Measurements from ENCODE around the gene R3HDM2. TPM values are rescaled to one million over a fixed set of nuclear protein-coding genes. Genes with fewer than 3 reads are reported as not detected.
"Not testable (repeated sequence)": the region's sequence is repeated elsewhere in the genome, so short reads cannot be mapped to it uniquely, and the experiment has no call there.

Gene R3HDM2
- total and polyA plus RNA-seq, 2 donors (not counting 1 experiment from before 2014, with no cell fraction given), result 104 to 129 TPM

GRCh38 chr12:57401165-57401564, 29.7 kb downstream of the R3HDM2 start:
- H3K27ac ChIP-seq (ENCODE audit: low read length in 2 of 2), result no peak overlapping the region
- CTCF ChIA-PET, result interaction anchor here (0.8 to 1.0 kb wide), 3 partner anchors 12 to 139 kb away, joined by 3 to 4 read pairs (median 4); no protein-coding TSS in a partner anchor
- no peak overlapping the region for H3K9ac ChIP-seq (ENCODE audit: low read length)
- peaks cover 69% of the 10 kb centered on the region for H3K79me2 ChIP-seq (ENCODE audit: control insufficient read depth, insufficient read depth, low read length)
- H3K4me1 ChIP-seq (ENCODE audit: control insufficient read depth in 2 of 2, insufficient read depth in 2 of 2, low read length in 2 of 2), result no peaks in the 10 kb centered on the region
- peaks cover 11% of the 10 kb centered on the region for H3K4me1 Mint-ChIP-seq
- H2AFZ ChIP-seq (ENCODE audit: insufficient read depth, low read depth, low read length, poor library complexity, severe bottlenecking), result no peak overlapping the region
- TF ChIP-seq CTCF (IDR thresholded peaks at IDR 0.05) (no peak), EZH2 (IDR thresholded peaks at IDR 0.05; ENCODE audit: borderline replicate concordance, insufficient read depth, low read depth, low read length, poor library complexity, severe bottlenecking) (no peak)
- H3K27me3 Mint-ChIP-seq, result no peaks in the 10 kb centered on the region
- ATAC-seq (ENCODE audit: low read depth) (no peak), DNase-seq (no peak)
- no peaks in the 10 kb centered on the region for H3K9me3 Mint-ChIP-seq (ENCODE audit: insufficient read depth)
- no peak overlapping the region for H3K4me3 Mint-ChIP-seq
- H3K4me3 ChIP-seq (ENCODE audit: control extremely low read depth in 1 of 5, extremely low read depth in 1 of 5, insufficient read depth in 1 of 5, low read depth in 2 of 5, low read length in 4 of 5), result no peak overlapping the region
- H3K36me3 ChIP-seq (replicated peaks in 1 of 2; ENCODE audit: control extremely low read depth in 1 of 2, control insufficient read depth in 1 of 2, extremely low read depth in 1 of 2, insufficient read depth in 2 of 2, low read length in 1 of 2), result peaks cover 1 to 5% of the 10 kb centered on the region in 2 experiments
- POLR2A ChIA-PET, result interaction anchor here (0.5 kb wide), 1 partner anchor 1212 kb away, joined by 4 read pairs; no protein-coding TSS in a partner anchor
- peaks cover 28% of the 10 kb centered on the region for H4K20me1 ChIP-seq (ENCODE audit: control insufficient read depth, insufficient read depth, low read length, poor library complexity, severe bottlenecking)
- no peaks in the 10 kb centered on the region for H3K27me3 ChIP-seq (replicated peaks in 1 of 4; ENCODE audit: control extremely low read depth in 1 of 4, control insufficient read depth in 3 of 4, insufficient read depth in 4 of 4, low read length in 3 of 4)
- 77% methylated on average over 4 of the region's 5 CpGs for WGBS (ENCODE audit: insufficient coverage)
- intact Hi-C loops (cut with micrococcal nuclease), result no loop called here
- H3K4me2 ChIP-seq (replicated peaks; ENCODE audit: low read depth, low read length, poor library complexity, severe bottlenecking), result no peak overlapping the region
- H3K27ac Mint-ChIP-seq, result no peak overlapping the region
- no peaks in the 10 kb centered on the region for H3K9me3 ChIP-seq (ENCODE audit: control extremely low read depth in 1 of 3, control insufficient read depth in 2 of 3, insufficient read depth in 1 of 3, low read length in 2 of 3)

- H3K4me3 Mint-ChIP-seq; intact Hi-C loops (cut with micrococcal nuclease); H3K4me3 ChIP-seq (ENCODE audit: control extremely low read depth in 1 of 5, extremely low read depth in 1 of 5, insufficient read depth in 1 of 5, low read depth in 2 of 5, low read length in 4 of 5); H3K27me3 Mint-ChIP-seq; H3K4me2 ChIP-seq (replicated peaks; ENCODE audit: low read depth, low read length, poor library complexity, severe bottlenecking); H3K9me3 ChIP-seq (ENCODE audit: control extremely low read depth in 1 of 3, control insufficient read depth in 2 of 3, insufficient read depth in 1 of 3, low read length in 2 of 3); DNase-seq; POLR2A ChIA-PET; ATAC-seq (ENCODE audit: low read depth); H3K9me3 Mint-ChIP-seq (ENCODE audit: insufficient read depth); H3K4me1 ChIP-seq (ENCODE audit: control insufficient read depth in 2 of 2, insufficient read depth in 2 of 2, low read length in 2 of 2); H3K9ac ChIP-seq (ENCODE audit: low read length); H3K27me3 ChIP-seq (replicated peaks in 1 of 4; ENCODE audit: control extremely low read depth in 1 of 4, control insufficient read depth in 3 of 4, insufficient read depth in 4 of 4, low read length in 3 of 4); H3K27ac Mint-ChIP-seq; H2AFZ ChIP-seq (ENCODE audit: insufficient read depth, low read depth, low read length, poor library complexity, severe bottlenecking); H3K27ac ChIP-seq (ENCODE audit: low read length in 2 of 2): not testable (repeated sequence)
- CTCF ChIA-PET, result interaction anchor here (0.8 kb wide), 1 partner anchor 16 kb away, joined by 3 read pairs; no protein-coding TSS in a partner anchor
- peaks cover 62% of the 10 kb centered on the region for H3K79me2 ChIP-seq (ENCODE audit: control insufficient read depth, insufficient read depth, low read length)
- peaks cover 11% of the 10 kb centered on the region for H3K4me1 Mint-ChIP-seq
- peaks cover 1 to 15% of the 10 kb centered on the region in 2 experiments for H3K36me3 ChIP-seq (replicated peaks in 1 of 2; ENCODE audit: control extremely low read depth in 1 of 2, control insufficient read depth in 1 of 2, extremely low read depth in 1 of 2, insufficient read depth in 2 of 2, low read length in 1 of 2)
- peaks cover 22% of the 10 kb centered on the region for H4K20me1 ChIP-seq (ENCODE audit: control insufficient read depth, insufficient read depth, low read length, poor library complexity, severe bottlenecking)
- WGBS (ENCODE audit: insufficient coverage), result 100% methylated on average over 2 of the region's 7 CpGs
Measured at GRCh38 chr12:57399718-57400463, 31.0 kb downstream of the R3HDM2 start.

Measured in B cell (primary cell).